B cell (primary cell): ENCODE measurements around the gene GTF3C2. TPM values are rescaled to one million over a fixed set of nuclear protein-coding genes. Genes with fewer than 3 reads are reported as not detected.

Experiments
- ATAC-seq: fragments of 200-7000 bp; cut with Tn5 transposase; one replicate; pipeline ENCODE4 v1.10.0; 2021; ENCODE audit warnings: low read depth, mild to moderate bottlenecking, moderate number of reproducible peaks, moderate library complexity
- CTCF ChIA-PET: fragments of 350-600 bp; sonication (Branson Sonifier 250); formaldehyde crosslinking; loops from one replicate; lab custom pipeline; 2021; ENCODE audit warnings: antibody characterized with exemption, inconsistent platforms; lab: Charles Lee
- POLR2A ChIA-PET: fragments of 350-600 bp; sonication (Branson Sonifier 250); formaldehyde crosslinking; loops from one replicate; lab custom pipeline; 2021; ENCODE audit warnings: antibody characterized with exemption; lab: Charles Lee
- DNase-seq: peaks from one replicate; pipeline ENCODE4 v3.0.0; 2013
- H2AFZ ChIP-seq: 2 replicates; pipeline ENCODE4 v1.6.1; 2012; ENCODE audit warnings: mild to moderate bottlenecking, low read depth, low read length; ENCODE audit not compliant: insufficient read depth, poor library complexity, severe bottlenecking
- H3K27ac ChIP-seq, 2 donors: 1 replicate in 1 of 2; 2 replicates in 1 of 2; pipeline ENCODE4 v1.5.1; 2012 to 2013; ENCODE audit warnings: low read length in 2 of 2, mild to moderate bottlenecking in 2 of 2, moderate library complexity in 1 of 2
- H3K27me3 ChIP-seq, 4 experiments: fragments of 200-600 bp in 1 of 4; sonication (generic) in 1 of 4; replicated peaks in 1 of 4; 1 replicate in 2 of 4; 2 replicates in 2 of 4; pipeline versions ENCODE4 v1.6.1 to v1.7.0; 2013 to 2016; ENCODE audit warnings: low read length in 3 of 4, mild to moderate bottlenecking in 2 of 4, mixed read lengths in 1 of 4, moderate library complexity in 1 of 4; ENCODE audit not compliant: insufficient read depth in 4 of 4, control insufficient read depth in 3 of 4; ENCODE audit errors: control extremely low read depth in 1 of 4
- H3K36me3 ChIP-seq, 2 experiments: replicated peaks in 1 of 2; 1 replicate in 1 of 2; 2 replicates in 1 of 2; pipeline versions ENCODE4 v1.6.1 to v1.7.1; 2013; ENCODE audit warnings: low read length in 1 of 2; ENCODE audit not compliant: insufficient read depth in 2 of 2, control insufficient read depth in 1 of 2; ENCODE audit errors: control extremely low read depth in 1 of 2, extremely low read depth in 1 of 2
- H3K4me1 ChIP-seq, 2 donors: fragments of 200-600 bp in 1 of 2; sonication (generic) in 1 of 2; 1 replicate in 1 of 2; 2 replicates in 1 of 2; pipeline versions ENCODE4 v1.5.1 to v1.6.1; 2013 to 2017; ENCODE audit warnings: low read length in 2 of 2; ENCODE audit not compliant: control insufficient read depth in 2 of 2, insufficient read depth in 2 of 2
- H3K4me2 ChIP-seq: replicated peaks from 2 replicates; pipeline ENCODE3; 2012; ENCODE audit warnings: mild to moderate bottlenecking, low read depth, low read length; ENCODE audit not compliant: poor library complexity, severe bottlenecking
- H3K4me3 ChIP-seq, 5 experiments: fragments of 200-600 bp in 1 of 5; sonication (generic) in 1 of 5; 1 replicate in 3 of 5; 2 replicates in 2 of 5; pipeline versions ENCODE4 v1.5.1 to v1.7.0; 2011 to 2016; ENCODE audit warnings: low read length in 4 of 5, mild to moderate bottlenecking in 4 of 5, low read depth in 2 of 5, control low read depth in 1 of 5, moderate library complexity in 1 of 5; ENCODE audit not compliant: insufficient read depth in 1 of 5; ENCODE audit errors: control extremely low read depth in 1 of 5, extremely low read depth in 1 of 5
- H3K79me2 ChIP-seq: fragments of 200-600 bp; sonication (generic); one replicate; pipeline ENCODE4 v1.6.0; 2016; ENCODE audit warnings: low read length; ENCODE audit not compliant: control insufficient read depth, insufficient read depth
- H3K9ac ChIP-seq: fragments of 200-600 bp; sonication (generic); 2 replicates; pipeline ENCODE4 v1.6.1; 2017; ENCODE audit warnings: mild to moderate bottlenecking, low read length, moderate library complexity
- H3K9me3 ChIP-seq, 3 donors: one replicate each; pipeline versions ENCODE4 v1.6.1 to v1.7.1; 2013; ENCODE audit warnings: low read length in 2 of 3; ENCODE audit not compliant: control insufficient read depth in 2 of 3, insufficient read depth in 1 of 3; ENCODE audit errors: control extremely low read depth in 1 of 3
- H4K20me1 ChIP-seq: 2 replicates; pipeline ENCODE4 v1.6.0; 2012; ENCODE audit warnings: mild to moderate bottlenecking, low read length; ENCODE audit not compliant: insufficient read depth, control insufficient read depth, poor library complexity, severe bottlenecking
- H3K27ac Mint-ChIP-seq: one replicate; pipeline ENCODE4 v1.8.0; 2021; ENCODE audit warnings: mixed read lengths
- H3K27me3 Mint-ChIP-seq: one replicate; pipeline ENCODE4 v1.8.0; 2021; ENCODE audit warnings: mixed read lengths
- H3K4me1 Mint-ChIP-seq: one replicate; pipeline ENCODE4 v1.8.0; 2021; ENCODE audit warnings: mixed read lengths
- H3K4me3 Mint-ChIP-seq: one replicate; pipeline ENCODE4 v1.8.0; 2021; ENCODE audit warnings: mixed read lengths
- H3K9me3 Mint-ChIP-seq: one replicate; pipeline ENCODE4 v1.8.0; 2022; ENCODE audit warnings: mixed read lengths; ENCODE audit not compliant: insufficient read depth
- CTCF ChIP-seq: fragments of 200-600 bp; IDR thresholded peaks from one replicate; pipeline ENCODE4 v1.8.0; 2022; ENCODE audit warnings: antibody characterized with exemption, mild to moderate bottlenecking
- EZH2 ChIP-seq: IDR thresholded peaks from 2 replicates; pipeline ENCODE4 v1.6.1; 2012; ENCODE audit warnings: borderline replicate concordance, low read depth, mild to moderate bottlenecking, moderate library complexity, low read length; ENCODE audit not compliant: insufficient read depth, poor library complexity, severe bottlenecking
- WGBS: methylation state at CpG from one replicate; pipeline ENCODE4 v1.1.5; 2013; ENCODE audit warnings: missing lambda C conversion rate; ENCODE audit not compliant: insufficient coverage; 5-methylcytosine and 5-hydroxymethylcytosine counted together
- intact Hi-C: fragments of 100-400 bp; cut with micrococcal nuclease; formaldehyde crosslinking; loops from one replicate; pipeline ENCODE4 v1.10.0; 2022
- polyA minus RNA-seq: library from RNA; depleted of rRNA, polyadenylated mRNA; stranded (reverse); fragments of >200 nt; gene quantifications from 2 replicates; pipeline ENCODE4 v1.2.3, GENCODE V29; 2012
- polyA plus RNA-seq: library from polyadenylated mRNA; depleted of rRNA; stranded (reverse); fragments of >200 nt; gene quantifications from 2 replicates; pipeline ENCODE4 v1.2.3, GENCODE V29; 2012
- total RNA-seq, 2 donors: library from RNA; stranded (reverse); fragments of 120-200 nt in 1 of 2; gene quantifications; 1 replicate in 1 of 2; 2 replicates in 1 of 2; pipeline versions ENCODE4 v1.2.3 to v1.2.4, GENCODE V29; 2013 to 2022

The GTF3C2 gene, protein sequence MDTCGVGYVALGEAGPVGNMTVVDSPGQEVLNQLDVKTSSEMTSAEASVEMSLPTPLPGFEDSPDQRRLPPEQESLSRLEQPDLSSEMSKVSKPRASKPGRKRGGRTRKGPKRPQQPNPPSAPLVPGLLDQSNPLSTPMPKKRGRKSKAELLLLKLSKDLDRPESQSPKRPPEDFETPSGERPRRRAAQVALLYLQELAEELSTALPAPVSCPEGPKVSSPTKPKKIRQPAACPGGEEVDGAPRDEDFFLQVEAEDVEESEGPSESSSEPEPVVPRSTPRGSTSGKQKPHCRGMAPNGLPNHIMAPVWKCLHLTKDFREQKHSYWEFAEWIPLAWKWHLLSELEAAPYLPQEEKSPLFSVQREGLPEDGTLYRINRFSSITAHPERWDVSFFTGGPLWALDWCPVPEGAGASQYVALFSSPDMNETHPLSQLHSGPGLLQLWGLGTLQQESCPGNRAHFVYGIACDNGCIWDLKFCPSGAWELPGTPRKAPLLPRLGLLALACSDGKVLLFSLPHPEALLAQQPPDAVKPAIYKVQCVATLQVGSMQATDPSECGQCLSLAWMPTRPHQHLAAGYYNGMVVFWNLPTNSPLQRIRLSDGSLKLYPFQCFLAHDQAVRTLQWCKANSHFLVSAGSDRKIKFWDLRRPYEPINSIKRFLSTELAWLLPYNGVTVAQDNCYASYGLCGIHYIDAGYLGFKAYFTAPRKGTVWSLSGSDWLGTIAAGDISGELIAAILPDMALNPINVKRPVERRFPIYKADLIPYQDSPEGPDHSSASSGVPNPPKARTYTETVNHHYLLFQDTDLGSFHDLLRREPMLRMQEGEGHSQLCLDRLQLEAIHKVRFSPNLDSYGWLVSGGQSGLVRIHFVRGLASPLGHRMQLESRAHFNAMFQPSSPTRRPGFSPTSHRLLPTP
- total RNA-seq (114 and 121 TPM in 2 replicates), polyA plus RNA-seq (84.8 and 91.4 TPM in 2 replicates), polyA minus RNA-seq (32.4 and 63.9 TPM in 2 replicates)
- 47.4 TPM for total RNA-seq (2013)

GRCh38 chr2:27356382-27357181, at the start of gene GTF3C2:
GTF3C2 (minus strand) TSS chr2:27356764; CDS start chr2:27343554, 13,210 bp downstream.
- Mint-ChIP-seq H3K9me3 (no peaks in the 10 kb centered on the region), H3K27ac (peak within 1 kb of the TSS; percentile 99), H3K4me1 (peaks cover 48% of the 10 kb centered on the region), H3K4me3 (peak within 1 kb of the TSS; percentile 97), H3K27me3 (no peaks in the 10 kb centered on the region)
- no peak for TF ChIP-seq CTCF
- no peak for TF ChIP-seq EZH2
- no peaks in the 10 kb centered on the region for H3K9me3 ChIP-seq
- H3K79me2 ChIP-seq: peaks cover 60% of the 10 kb centered on the region
- ATAC-seq: peak; percentile 82
- no peaks in the 10 kb centered on the region for H3K27me3 ChIP-seq
- under 1% methylated on average over 66 of the region's 67 CpGs for WGBS
- H3K27ac ChIP-seq: peak within 1 kb of the TSS; percentile 86 to 88
- peak within 1 kb of the TSS; percentile 95 for H3K4me2 ChIP-seq
- H3K4me3 ChIP-seq: peak within 1 kb of the TSS; percentile 64 to 90 (median 82)
- H4K20me1 ChIP-seq: peaks cover 22% of the 10 kb centered on the region
- peak within 1 kb of the TSS; percentile 78 for H3K9ac ChIP-seq
- H2AFZ ChIP-seq: peak within 1 kb of the TSS; percentile 98
- intact Hi-C loops: loop anchor here (1.0 to 5.0 kb wide), 9 partner anchors 14 to 1396 kb away; partner anchors contain the start of genes CAD, EIF2B4, MPV17 and NRBP1
- peak; percentile 98 for DNase-seq
- H3K4me1 ChIP-seq: peaks cover 18 to 25% of the 10 kb centered on the region in 2 donors
- H3K36me3 ChIP-seq: no peaks in the 10 kb centered on the region
- ChIA-PET CTCF (interaction anchor here (1.0 to 2.0 kb wide), 5 partner anchors 12 to 71 kb away, joined by 3 to 14 read pairs (median 4); partner anchors contain the start of genes EIF2B4, PPM1G and SNX17), POLR2A (interaction anchor here (0.6 to 2.9 kb wide), 4 partner anchors 14 to 144 kb away, joined by 4 to 34 read pairs (median 7); partner anchors contain the start of genes ATRAID, EIF2B4, MPV17 and SLC5A6)
